GM19463 (cell line): ENCODE results near the gene FHL1.
"Not testable (repeated sequence)": the region's sequence is repeated elsewhere in the genome, so short reads cannot be mapped to it uniquely, and the experiment has no call there.

Experiments used
- ATAC-seq: cut with Tn5 transposase; IDR thresholded peaks from one replicate; pipeline ENCODE4 v1.9.1; 2021; ENCODE audit warnings: mild to moderate bottlenecking, moderate library complexity; ENCODE audit not compliant: unreplicated experiment

FHL1 gene

DNA sequence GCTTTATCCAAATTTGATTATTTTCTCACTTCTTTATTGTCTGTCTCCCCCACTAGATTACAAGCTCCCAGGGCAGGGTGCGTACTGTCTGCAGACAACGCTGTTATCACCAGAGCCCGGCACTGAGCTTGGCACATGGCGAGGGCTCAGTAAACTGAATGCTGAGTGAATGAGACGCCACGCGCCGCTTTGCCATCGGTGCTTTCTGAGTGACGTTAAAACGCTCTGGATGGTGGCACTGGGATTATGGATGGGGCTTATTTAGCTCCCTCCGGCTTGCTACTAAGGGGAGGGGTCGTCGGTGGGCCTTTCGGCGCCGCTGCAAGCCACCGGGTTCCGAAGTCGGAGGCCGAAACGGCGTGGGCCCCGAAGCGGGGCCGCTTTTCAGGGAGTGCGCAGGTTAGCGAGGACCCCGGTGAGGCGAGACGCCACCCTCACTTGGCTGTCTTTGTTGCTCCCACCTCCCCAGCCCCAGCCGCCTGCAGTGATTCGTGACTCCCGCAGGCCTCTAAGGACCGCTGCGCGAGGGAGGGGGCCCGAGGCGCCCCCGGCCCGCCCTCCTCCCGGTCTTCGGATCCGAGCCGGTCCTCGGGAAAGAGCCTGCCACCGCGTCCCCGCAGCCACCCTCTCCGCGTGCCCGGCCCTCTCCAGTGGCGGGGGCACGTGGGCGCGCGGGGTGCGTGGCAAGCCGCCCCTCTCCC lies 569 bp upstream of the FHL1 start:
- ATAC-seq = peak; percentile 20

DNA sequence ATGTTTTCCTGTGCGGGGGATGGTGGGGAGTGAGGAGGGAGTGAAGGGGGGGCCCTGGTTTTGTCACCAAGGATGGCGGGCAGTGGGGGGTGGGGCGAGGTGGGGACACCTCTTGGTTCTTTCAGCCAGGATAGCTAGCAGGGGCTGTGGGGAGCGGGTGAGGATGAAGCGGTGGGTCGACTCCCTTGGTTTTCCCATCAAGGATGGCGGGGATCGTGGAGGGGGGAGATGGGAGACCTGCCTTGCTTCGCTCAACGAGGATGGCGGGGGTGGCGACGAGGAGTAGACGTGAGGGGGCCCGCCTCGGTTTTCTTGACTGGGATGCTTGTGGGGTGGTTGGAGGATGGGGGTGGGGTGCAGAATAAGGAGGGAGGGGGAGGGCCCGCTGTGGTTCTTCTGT lies 643 bp downstream of the FHL1 start:
- ATAC-seq = no peak

DNA sequence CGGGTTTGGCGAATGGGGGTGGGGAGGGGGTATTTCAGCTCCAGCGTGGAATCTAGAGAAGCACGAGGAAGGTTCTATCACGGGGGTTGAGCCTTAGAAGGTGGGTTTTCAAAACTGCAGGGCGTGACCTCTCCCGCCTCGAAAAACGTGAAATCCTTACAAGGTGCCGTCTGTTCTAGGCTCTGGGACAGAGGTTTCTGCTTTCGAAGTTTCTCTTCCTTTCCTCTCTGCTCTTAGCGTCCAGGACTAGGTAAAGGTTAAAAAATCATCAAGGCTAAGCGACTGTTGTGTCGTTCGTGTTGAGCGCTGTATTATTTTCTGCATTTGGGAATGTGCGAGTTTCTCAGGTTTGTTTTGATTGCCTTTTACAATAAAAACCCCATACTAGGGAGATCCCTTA lies 1.1 kb downstream of the FHL1 start:
- ATAC-seq = no peak

DNA sequence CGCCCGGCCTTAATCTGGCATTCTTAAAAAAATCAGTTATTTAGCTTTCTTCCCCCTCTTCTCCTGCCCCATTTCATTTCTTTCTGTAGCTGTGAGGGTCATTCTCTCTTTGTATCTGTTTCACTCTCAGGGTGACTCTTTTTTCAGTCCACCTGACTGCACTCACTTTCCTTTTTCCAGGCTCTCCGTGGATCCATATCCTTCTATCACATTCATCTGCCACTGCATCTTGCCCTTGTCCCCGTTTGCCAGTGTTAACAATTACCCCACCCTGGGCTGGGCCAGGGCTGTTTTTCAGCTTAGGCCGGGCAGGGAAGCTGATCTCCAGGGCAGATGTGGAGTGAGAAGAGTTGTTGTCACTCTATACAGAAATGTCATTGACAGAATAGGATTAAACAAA lies 7.7 kb downstream of the FHL1 start:
- ATAC-seq = no peak

DNA sequence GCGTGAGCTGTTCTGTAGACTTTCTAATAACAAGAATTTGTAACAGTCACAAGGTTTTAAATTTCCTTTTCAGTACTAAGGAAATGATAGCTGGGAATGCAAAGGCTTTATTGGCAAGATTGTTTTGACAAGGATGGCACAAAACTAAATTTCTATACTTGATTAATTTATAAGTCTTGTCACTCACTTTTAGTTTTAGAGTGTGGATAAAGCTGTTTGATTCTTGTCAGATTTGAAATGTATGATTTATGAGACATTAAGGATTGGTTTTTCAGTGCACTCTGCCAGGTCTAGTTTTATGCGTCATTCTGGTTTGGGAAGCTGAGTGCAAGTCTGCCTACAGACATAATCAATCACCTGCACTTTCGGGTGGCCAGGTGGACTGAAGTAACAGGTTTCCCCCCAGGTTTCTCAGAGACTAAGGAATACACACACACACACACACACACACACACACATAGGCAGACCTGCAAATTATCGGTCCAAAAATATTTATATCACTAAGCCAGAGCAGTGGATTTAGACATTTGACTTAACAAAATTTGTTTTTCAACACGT lies 9.3 kb downstream of the FHL1 start:
- no peak for ATAC-seq

DNA sequence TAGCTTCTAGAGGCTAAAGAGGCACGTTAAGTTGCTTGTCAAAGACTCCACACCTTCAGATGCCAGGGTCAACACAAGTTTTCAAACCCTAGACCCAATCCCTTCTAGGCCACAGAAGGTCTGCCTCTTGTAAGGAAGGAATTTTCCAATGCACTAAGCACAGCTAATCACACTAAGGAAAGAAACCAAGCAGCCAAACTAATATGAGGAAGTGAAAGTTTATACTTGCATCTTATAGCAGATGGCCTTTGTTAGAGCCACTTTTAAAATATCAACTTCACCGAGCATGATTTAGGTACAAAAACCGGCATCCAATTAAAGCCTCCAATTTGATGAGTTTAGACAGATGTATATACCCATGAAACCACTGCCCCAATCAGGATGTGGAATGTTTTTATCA lies 9.9 kb downstream of the FHL1 start:
- ATAC-seq = no peak

DNA sequence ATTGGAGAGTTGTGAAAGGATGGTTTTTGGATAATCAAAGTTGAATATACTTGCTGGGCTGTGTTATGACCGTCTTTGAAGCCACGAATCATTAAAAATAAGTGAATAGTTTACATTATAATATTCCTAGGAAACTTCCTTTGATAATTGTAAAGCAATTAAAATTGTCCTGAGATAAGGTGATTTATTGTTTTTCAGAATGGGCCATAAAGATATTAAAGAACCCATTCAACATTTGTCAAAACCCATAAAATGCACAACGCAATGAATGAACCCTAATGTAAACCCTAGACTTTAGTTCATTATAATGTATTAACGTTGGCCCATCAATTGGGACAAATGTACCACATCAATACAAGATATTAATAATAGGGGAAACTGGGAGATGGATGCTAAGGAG lies 11.4 kb downstream of the FHL1 start:
- ATAC-seq = no peak

DNA sequence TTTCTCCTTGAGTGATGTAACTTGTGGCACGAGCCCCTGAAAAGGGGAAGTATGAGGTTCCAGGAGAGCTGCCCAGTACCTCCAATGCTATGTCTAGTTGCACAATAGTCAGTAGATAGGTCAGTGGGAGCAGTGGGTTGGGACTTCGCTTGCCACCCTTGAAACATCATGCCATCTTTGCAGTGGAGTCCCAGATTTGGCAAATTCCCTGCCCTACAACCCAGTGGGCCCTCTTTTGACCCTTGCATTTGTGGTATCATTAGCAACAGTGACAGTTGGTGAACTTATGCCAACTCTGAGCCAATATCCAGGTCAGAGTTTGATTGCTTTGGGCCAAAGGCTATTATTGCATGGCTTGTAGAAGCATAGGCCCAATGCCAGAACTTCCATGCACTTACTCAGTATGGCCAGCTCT lies 12.3 kb downstream of the FHL1 start:
- ATAC-seq = no peak

DNA sequence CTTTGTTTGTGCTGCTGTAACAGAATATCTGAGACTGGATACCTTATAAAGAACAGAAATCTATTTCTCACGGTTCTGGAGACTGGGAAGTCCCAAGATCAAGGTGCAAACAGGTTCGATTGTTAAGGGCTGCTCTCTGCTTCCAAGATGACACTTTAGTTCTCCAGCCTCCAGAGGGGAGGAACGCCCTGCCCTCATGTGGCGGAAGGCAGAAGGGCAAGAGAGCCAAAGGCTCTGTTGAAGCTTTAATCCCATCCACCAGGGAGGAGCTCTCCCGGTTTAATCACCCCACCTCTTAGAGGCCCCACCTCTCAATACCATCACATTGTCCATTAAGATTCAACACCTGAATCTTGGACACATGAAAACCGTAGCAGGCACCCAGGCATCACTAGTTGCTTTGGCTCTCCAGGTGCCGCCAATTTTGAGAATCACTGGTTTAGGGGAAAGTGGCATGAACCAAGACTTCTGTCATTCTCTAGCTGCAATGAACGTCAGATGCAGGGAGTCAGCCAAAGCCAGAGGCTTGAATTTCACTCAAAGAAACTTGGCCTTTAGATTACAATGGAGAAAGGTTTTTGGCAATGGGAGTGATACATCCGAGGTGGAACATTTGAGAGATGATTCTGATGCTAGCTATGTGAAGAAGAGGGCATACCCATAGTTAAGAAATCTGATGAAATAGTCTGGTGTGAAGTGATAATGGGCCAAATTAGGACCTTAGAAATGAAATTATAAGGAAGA lies 15.7 kb downstream of the FHL1 start:
- peak; percentile 83 for ATAC-seq

DNA sequence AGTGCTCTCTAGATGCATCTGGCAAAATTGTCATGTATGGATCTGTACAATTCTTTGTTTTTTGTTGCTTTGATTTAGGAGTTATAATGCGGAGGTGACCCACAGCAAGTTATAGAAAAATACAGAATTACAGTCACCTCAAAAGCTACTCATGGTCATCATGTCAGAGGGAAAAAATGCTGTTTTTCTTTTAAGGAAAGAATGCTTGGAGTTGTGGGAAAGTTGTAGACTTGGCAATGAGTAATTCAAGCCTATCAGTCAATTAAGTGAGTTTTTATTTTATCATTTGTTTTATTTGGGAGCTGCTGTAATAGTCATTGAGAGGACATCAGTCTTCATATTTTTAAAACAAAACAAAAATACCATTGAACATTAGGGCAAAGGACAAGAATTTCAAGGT lies 16.4 kb downstream of the FHL1 start:
- ATAC-seq = no peak

DNA sequence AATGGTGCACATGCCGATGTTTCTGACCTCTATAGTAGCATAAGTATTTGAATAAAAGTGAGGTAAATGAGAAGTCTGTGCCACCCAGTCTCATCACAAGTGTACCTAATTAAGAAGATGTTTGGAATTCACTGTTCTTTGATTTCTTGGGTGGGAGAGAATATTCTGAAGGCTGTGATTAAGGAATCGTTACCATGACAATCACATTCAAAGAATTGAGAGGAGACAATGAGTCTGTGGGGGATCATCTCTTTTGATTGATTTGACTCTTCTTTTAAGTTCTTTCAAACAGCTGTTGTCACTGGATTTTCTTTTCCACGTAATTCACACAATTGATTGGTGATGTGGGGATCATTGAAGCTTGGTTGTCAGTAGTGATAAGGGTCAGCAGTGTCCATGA lies 18.1 kb downstream of the FHL1 start:
- ATAC-seq = no peak

DNA sequence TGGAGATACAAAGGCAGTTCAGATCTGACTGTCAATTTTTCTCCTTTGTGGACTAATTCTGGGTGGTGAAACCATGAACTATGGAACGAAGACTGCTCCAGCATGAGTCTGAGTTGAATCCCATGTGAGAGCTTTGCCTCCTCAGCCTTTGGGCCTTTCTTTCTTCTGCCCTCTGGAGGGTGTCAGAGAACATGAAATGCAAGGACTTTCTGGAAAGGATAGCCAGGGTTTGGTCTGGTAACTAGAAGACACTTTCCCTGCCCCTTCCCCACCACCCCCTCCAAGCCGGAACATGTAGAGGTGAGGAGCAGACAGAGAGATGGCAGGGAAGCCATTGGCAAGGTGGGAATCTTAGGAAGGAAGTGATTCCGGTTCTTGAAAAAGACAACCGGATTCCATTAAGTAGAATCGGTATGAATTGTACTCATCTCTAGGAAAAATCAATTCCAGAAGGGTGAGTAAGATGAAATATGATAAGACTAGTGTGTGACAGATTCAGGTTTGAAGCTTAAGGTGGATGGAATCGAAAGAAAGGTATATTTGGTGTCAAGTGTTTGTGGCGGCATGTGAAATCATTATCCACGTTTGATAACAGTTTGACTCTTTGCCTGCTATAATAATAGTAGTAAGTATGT lies 19.0 kb downstream of the FHL1 start:
- no peak for ATAC-seq

DNA sequence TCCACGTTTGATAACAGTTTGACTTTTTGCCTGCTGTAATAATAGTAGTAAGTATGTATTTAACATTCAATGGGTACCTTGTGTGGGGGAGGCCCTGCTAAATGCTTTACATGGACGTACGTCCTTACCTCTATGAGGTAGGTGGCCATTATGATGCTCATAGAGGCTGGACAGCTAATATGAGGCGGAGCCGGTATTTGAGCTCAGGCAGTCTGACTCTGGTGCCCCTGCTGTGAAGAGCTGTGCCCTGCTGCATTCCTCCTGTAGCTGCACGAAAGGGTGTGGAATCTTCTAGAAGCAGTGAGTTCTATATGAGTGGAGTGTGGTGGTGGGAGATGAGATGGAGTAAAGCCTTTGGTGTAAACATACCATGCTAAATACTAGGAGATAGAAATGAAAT lies 20.7 kb downstream of the FHL1 start:
- ATAC-seq = not testable (repeated sequence)

DNA sequence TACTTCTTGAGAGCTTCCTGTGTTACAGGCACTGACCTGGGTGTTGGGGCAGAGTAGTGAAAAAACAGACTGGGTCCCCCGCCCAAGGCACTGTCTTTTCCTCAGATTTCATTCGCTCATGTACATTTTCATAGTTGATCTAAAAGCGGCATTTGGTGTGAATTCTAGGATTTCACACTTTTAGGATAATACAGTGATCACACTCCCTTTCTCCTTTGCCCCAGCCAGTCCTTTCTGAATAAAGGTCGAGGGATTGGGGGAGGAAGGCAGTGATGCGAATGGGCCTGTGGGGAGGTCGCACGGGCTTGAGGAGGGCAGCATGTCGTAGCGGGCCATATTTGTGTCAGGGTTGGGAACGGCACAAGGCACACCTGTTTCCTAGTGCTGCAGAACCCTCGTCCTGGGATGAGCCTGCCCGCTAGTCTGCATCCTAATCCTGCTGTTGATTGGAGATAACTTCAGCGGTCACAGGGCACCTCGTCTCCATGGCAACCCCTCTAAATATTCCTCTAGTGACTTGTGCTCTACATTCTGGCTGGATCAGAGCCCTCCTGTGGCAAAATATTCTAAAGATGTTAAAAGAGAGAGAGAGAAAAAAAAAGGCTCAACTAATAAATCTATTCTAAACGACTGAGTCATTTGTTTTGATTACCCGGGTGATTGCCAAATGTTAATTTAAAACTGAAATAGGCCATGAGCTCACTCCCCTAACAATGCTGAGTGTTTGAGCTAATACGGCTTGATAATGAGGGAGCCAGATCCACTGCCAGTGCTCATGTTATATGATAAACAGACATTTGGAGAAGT lies 21.8 kb downstream of the FHL1 start:
- no peak for ATAC-seq

DNA sequence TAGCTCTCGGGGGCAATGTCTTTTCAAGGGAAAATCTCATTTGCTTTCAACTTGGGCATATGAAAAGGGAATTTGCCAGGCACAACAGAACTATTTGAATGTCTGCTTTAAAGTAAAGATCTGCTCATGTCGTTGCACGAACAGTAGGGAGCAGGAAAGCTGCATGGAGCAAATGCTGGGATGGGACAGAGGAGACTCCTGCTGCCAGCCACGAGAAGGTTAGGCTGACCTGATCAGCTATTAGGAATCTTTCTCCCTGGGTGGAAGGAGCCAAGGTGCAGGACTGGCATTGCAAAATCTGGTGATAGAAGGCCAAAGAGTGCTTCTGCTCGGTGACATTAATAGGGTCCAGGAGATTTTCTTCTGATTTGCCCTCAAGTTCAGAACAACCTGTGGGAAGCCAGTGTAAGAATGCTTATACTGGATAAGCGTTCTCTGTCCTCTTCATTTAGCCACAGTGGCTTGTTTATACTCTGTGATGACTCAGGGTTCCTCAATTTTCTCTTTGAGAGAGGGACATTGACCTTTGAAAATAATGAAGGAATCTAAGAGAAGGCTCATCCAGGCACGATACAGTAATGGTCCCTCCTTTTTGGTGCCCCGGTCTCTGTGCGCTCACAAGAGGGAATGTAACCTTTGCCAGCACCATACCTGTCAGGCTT lies 22.9 kb downstream of the FHL1 start:
- no peak for ATAC-seq

DNA sequence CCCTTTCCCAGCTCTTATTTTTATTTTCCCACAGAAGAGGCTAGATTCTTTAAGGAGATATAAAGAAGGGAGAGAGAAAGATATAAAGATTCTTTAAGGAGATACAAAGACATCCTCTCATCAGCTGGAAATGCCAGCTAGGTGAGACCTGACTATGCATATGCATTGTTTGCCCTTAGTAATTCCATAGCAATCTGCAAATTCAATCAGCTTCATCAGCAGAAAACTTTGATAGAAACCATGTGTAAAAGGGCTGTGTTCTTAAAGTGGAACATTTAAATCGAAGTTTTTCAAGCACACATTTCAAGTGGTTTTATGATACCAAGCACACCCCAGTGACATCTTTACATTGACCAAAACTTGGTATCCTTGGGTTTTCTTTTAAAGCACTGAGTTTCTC lies 24.1 kb downstream of the FHL1 start:
- ATAC-seq = no peak

DNA sequence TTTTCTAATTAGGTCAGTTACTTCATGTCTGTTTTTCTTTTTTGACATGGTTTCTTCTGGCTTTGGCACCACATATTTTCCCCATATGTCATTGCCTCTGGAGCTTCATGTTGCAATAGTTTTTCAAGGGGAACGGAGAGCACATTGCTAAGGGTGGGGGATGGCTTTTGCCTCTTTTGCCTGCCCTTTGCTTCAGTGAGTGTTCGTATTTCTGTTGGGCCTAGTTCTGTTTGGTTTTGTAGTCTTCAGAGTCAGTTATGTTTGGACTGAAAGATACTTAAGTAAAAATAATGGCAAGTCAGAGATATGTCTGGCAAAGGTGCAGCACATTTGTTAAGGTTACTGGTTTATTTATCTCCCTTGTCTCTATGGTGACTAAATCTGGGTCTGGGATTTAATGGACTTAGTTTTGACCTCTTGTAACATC lies 29.1 kb downstream of the FHL1 start:
- ATAC-seq = no peak

DNA sequence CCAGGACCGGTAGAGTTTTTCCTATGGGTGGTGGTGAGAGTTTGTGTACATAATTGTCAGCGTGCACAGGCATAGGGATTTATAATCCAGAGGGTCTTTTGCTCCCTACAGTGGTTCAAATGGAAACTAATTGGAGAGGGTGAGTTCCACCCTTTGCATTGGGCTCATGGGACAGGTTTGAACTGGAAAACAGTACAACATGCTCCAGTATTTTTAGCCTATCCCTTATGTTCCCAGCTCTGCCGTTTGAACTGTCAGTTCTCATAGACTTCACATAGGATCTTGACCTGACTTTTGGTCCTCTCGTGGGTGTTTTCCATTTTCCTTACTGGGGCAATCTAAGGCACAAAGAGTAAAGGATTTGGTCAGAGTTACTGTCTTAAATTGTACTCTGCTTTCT lies 31.8 kb downstream of the FHL1 start:
- no peak for ATAC-seq

DNA sequence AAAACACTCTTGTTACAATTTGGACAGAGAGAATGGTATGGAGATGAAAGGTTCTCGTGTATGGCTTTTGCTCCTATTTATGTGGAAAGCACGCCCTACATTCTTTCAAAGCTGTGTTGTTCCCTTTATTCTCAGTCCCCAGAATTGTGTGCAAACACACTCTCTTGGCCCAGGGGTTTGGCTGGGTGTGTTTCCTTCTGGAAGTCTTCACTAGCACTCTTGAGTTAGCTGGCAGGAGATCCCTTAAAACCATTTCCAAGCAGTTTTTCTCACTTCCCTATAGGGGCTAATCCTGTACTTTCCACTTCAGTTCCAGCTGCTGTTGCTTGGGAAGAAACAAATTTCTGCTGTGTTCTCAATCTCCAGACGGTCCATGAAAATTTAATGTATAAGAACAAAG lies 35.1 kb downstream of the FHL1 start:
- ATAC-seq = no peak

DNA sequence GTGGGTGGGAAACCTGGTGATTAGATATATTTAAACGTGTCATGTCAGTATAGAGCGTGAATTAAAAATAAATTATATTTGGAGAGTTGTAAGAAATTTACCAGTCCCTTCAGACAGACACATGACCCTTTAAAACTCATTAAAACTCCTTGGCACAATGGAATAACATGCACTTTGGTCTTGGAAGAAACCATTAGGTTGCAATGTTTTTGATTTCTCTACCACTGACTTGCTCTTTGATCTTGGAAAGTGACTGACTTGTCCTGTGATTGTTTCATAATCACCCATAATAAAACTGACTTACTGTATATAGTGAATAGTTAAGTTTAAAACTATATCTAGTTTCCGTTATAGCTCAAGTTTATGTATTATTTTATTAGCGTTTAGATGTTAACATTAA lies 35.8 kb downstream of the FHL1 start:
- ATAC-seq = no peak

DNA sequence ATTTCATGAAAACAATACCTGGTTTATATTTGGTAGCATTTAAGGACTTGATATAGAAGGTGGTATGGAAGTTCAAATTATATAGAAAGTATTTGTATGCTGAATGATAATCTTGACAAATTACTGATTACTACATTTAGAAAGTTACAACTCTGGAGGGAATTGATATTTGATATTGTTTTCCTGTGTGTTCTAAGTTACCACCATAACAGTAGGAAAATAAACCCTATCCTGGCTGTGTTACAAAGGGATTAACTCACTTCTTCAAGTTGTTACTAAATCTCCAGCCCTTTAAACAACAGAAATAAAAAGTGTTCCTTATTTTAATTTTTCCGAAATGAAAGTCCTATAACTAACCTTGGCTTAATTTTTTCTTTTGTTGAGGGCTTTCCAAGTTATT lies 36.6 kb downstream of the FHL1 start:
- no peak for ATAC-seq
